Measurements from ENCODE around the gene RNF214. TPM values are rescaled to one million over a fixed set of nuclear protein-coding genes. Genes with fewer than 3 reads are reported as not detected.

The RNF214 gene
- total and polyA plus RNA-seq, 12 donors: 7.3 to 33.5 (median 25.4) TPM

GRCh38 chr11:117290809-117291396 lies 58.4 kb downstream of the RNF214 start, which contains the start of gene BACE1-AS:
Gene BACE1-AS, plus strand, starts transcription at chr11:117291346.
- ATAC-seq: no peak
- intact Hi-C loops (cut with DNase I): no loop called here
- 92 to 93% methylated on average over 8 of the region's 8 CpGs for WGBS, 2 donors
- Histone ChIP-seq H3K27ac (no peak within 1 kb of the TSS), H3K4me1 (no peaks in the 10 kb centered on the region), H3K27me3 (no peaks in the 10 kb centered on the region), H3K9me3 (no peaks in the 10 kb centered on the region), H3K4me3 (no peak within 1 kb of the TSS), H3K36me3 (peaks cover 0 to 100% (median 33%) of the 10 kb centered on the region in 9 donors)
- TF ChIP-seq, protein P1, sequence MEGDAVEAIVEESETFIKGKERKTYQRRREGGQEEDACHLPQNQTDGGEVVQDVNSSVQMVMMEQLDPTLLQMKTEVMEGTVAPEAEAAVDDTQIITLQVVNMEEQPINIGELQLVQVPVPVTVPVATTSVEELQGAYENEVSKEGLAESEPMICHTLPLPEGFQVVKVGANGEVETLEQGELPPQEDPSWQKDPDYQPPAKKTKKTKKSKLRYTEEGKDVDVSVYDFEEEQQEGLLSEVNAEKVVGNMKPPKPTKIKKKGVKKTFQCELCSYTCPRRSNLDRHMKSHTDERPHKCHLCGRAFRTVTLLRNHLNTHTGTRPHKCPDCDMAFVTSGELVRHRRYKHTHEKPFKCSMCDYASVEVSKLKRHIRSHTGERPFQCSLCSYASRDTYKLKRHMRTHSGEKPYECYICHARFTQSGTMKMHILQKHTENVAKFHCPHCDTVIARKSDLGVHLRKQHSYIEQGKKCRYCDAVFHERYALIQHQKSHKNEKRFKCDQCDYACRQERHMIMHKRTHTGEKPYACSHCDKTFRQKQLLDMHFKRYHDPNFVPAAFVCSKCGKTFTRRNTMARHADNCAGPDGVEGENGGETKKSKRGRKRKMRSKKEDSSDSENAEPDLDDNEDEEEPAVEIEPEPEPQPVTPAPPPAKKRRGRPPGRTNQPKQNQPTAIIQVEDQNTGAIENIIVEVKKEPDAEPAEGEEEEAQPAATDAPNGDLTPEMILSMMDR (IDR thresholded peaks at IDR 0.05): no peak
- no peak for DNase-seq

DNA sequence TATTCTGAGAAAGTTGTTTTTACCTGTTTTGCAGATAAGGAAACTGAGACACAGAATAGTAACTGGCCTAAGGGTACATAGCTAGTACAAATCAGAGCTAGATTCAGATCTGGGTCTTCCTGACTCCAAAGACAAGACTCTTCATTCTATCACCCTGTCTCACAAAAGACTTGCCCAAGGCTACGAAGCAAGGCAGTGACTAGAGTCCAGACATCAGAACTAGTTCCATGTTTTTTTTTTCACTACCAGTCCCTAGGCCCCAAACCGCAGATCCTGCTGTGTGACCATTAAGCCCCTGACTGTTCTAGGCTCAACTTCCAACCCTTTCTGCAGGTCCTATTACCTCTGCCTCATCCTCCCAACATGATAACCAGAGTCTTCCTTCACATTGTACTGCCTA lies 60.1 kb downstream of the RNF214 start:
- H3K36me3 ChIP-seq: peaks cover 0 to 89% (median 33%) of the 10 kb centered on the region in 9 donors
- H3K9me3 ChIP-seq: no peaks in the 10 kb centered on the region
- H3K27ac ChIP-seq: no peak overlapping the region
- WGBS, 2 donors: 87 to 98% methylated on average over 2 of the region's 2 CpGs
- intact Hi-C loops (cut with DNase I): no loop called here
- no peaks in the 10 kb centered on the region for H3K4me1 ChIP-seq
- no peak for DNase-seq
- H3K27me3 ChIP-seq: no peaks in the 10 kb centered on the region
- ATAC-seq: no peak
- no peak overlapping the region for H3K4me3 ChIP-seq
- TF ChIP-seq, protein P1 (IDR thresholded peaks at IDR 0.05): no peak

GRCh38 chr11:117295438-117296137 lies 63.1 kb downstream of the RNF214 start:
- DNase-seq (no peak), ATAC-seq (no peak)
- intact Hi-C loops (cut with DNase I): no loop called here
- peaks cover 0 to 59% (median 10%) of the 10 kb centered on the region in 9 donors for H3K36me3 ChIP-seq
- no peaks in the 10 kb centered on the region for H3K27me3 ChIP-seq
- TF ChIP-seq, protein P1 (IDR thresholded peaks at IDR 0.05): no peak
- H3K9me3 ChIP-seq: no peaks in the 10 kb centered on the region
- H3K4me3 ChIP-seq: no peak overlapping the region
- H3K4me1 ChIP-seq: peaks cover 3 to 16% (median 10%) of the 10 kb centered on the region in 9 donors
- 91 to 92% methylated on average over 9 of the region's 9 CpGs for WGBS, 2 donors
- H3K27ac ChIP-seq: no peak overlapping the region

GRCh38 chr11:117296881-117297280 lies 64.4 kb downstream of the RNF214 start:
- no peak for ATAC-seq
- peaks cover 3 to 24% (median 13%) of the 10 kb centered on the region in 9 donors for H3K4me1 ChIP-seq
- H3K27ac ChIP-seq: no peak overlapping the region
- DNase-seq: no peak
- TF ChIP-seq, protein P1 (IDR thresholded peaks at IDR 0.05): no peak
- H3K36me3 ChIP-seq: peaks cover 0 to 46% (median 7%) of the 10 kb centered on the region in 9 donors
- WGBS, 2 donors: 89 to 90% methylated on average over 6 of the region's 6 CpGs
- intact Hi-C loops (cut with DNase I): no loop called here
- no peaks in the 10 kb centered on the region for H3K9me3 ChIP-seq
- no peak overlapping the region for H3K4me3 ChIP-seq
- H3K27me3 ChIP-seq: no peaks in the 10 kb centered on the region

Data from heart right ventricle (tissue), 16 donors.